ENCODE measurements around the gene MYO10.
A peak's percentile ranks its signal among the peaks of the same experiment; 100 is the strongest.
"Not testable (repeated sequence)": the region's sequence is repeated elsewhere in the genome, so short reads cannot be mapped to it uniquely, and the experiment has no call there.

Gene MYO10

GRCh38 chr5:16661713-16662112 is 274.4 kb downstream of the MYO10 start:
- H3K9me3 Mint-ChIP-seq: peaks cover 10% of the 10 kb centered on the region
- DNase-seq: no peak
- no peak overlapping the region for H3K4me3 Mint-ChIP-seq
- peaks cover 37% of the 10 kb centered on the region for H3K36me3 Mint-ChIP-seq (ENCODE audit: low read depth)
- peaks cover 22% of the 10 kb centered on the region for H3K4me1 Mint-ChIP-seq
- no peak overlapping the region for H3K27ac Mint-ChIP-seq
- no peak for TF ChIP-seq CTCF (IDR thresholded peaks at IDR 0.05)
- no peaks in the 10 kb centered on the region for H3K27me3 Mint-ChIP-seq (ENCODE audit: low read depth, poor library complexity)

- Mint-ChIP-seq H3K4me1 (peaks cover 18% of the 10 kb centered on the region), H3K36me3 (ENCODE audit: low read depth) (peaks cover 30% of the 10 kb centered on the region), H3K27ac (peak overlapping the region; percentile 2), H3K27me3 (ENCODE audit: low read depth, poor library complexity) (no peaks in the 10 kb centered on the region), H3K4me3 (no peak overlapping the region), H3K9me3 (peaks cover 17% of the 10 kb centered on the region)
- TF ChIP-seq CTCF (IDR thresholded peaks at IDR 0.05): no peak
- no peak for DNase-seq
These were observed 275.1 kb downstream of the MYO10 start for GRCh38 chr5:16660982-16661381.

- Mint-ChIP-seq H3K27me3 (ENCODE audit: low read depth, poor library complexity) (peaks cover under 1% of the 10 kb centered on the region), H3K4me3 (no peak overlapping the region), H3K36me3 (ENCODE audit: low read depth) (peaks cover 18% of the 10 kb centered on the region), H3K9me3 (peaks cover 17% of the 10 kb centered on the region), H3K27ac (no peak overlapping the region), H3K4me1 (peaks cover 12% of the 10 kb centered on the region)
- DNase-seq: no peak
- no peak for TF ChIP-seq CTCF (IDR thresholded peaks at IDR 0.05)
These were observed 276.6 kb downstream of the MYO10 start for GRCh38 chr5:16659536-16659935.

GRCh38 chr5:16656561-16657191 is 279.4 kb downstream of the MYO10 start:
- H3K4me1 Mint-ChIP-seq: peaks cover 8% of the 10 kb centered on the region
- H3K27ac Mint-ChIP-seq: no peak overlapping the region
- DNase-seq: no peak
- TF ChIP-seq CTCF (IDR thresholded peaks at IDR 0.05): no peak
- H3K4me3 Mint-ChIP-seq: no peak overlapping the region
- H3K27me3 Mint-ChIP-seq (ENCODE audit: low read depth, poor library complexity): peaks cover 3% of the 10 kb centered on the region
- H3K36me3 Mint-ChIP-seq (ENCODE audit: low read depth): no peaks in the 10 kb centered on the region
- H3K9me3 Mint-ChIP-seq: peaks cover 24% of the 10 kb centered on the region

- Mint-ChIP-seq H3K4me1 (peaks cover 4% of the 10 kb centered on the region), H3K27ac (no peak overlapping the region), H3K9me3 (peaks cover 32% of the 10 kb centered on the region), H3K27me3 (ENCODE audit: low read depth, poor library complexity) (peaks cover 3% of the 10 kb centered on the region), H3K36me3 (ENCODE audit: low read depth) (no peaks in the 10 kb centered on the region), H3K4me3 (no peak overlapping the region)
- no peak for DNase-seq
- no peak for TF ChIP-seq CTCF (IDR thresholded peaks at IDR 0.05)
These were observed 281.3 kb downstream of the MYO10 start for GRCh38 chr5:16654647-16655334.

GRCh38 chr5:16648739-16649138 is 287.3 kb downstream of the MYO10 start:
- peaks cover 50% of the 10 kb centered on the region for H3K9me3 Mint-ChIP-seq
- H3K4me1 Mint-ChIP-seq; H3K27me3 Mint-ChIP-seq (ENCODE audit: low read depth, poor library complexity); H3K36me3 Mint-ChIP-seq (ENCODE audit: low read depth); DNase-seq; H3K27ac Mint-ChIP-seq; H3K4me3 Mint-ChIP-seq: not testable (repeated sequence)
